HCT116 (cell line): ENCODE results near the gene MTMR12.

Source experiments
- CBX3 ChIP-seq: IDR thresholded peaks from 2 replicates; pipeline ENCODE4 v1.6.1; 2012; ENCODE audit warnings: low read depth
- CEBPB ChIP-seq: IDR thresholded peaks from 2 replicates; pipeline ENCODE4 v1.6.1; 2012; ENCODE audit warnings: low read depth
- EGR1 ChIP-seq: IDR thresholded peaks from 2 replicates; pipeline ENCODE4 v1.6.1; 2012; ENCODE audit warnings: low read depth
- ELF1 ChIP-seq: IDR thresholded peaks from 2 replicates; pipeline ENCODE4 v1.6.1; 2012; ENCODE audit warnings: low read depth, borderline replicate concordance
- EZH2 ChIP-seq: fragments of 200-600 bp; sonication (generic); IDR thresholded peaks from 2 replicates; pipeline ENCODE4 v1.6.1; 2017; ENCODE audit warnings: antibody characterized with exemption, mixed run types
- JUND ChIP-seq: IDR thresholded peaks from 2 replicates; pipeline ENCODE4 v1.6.1; 2012
- POLR2A ChIP-seq: IDR thresholded peaks from 2 replicates; pipeline ENCODE4 v1.7.0; 2011; ENCODE audit warnings: borderline replicate concordance; ENCODE audit not compliant: insufficient read depth, insufficient read length; ENCODE audit errors: extremely low read depth
- POLR2AphosphoS5 ChIP-seq: IDR thresholded peaks from 2 replicates; pipeline ENCODE4 v1.6.1; 2011; ENCODE audit warnings: mild to moderate bottlenecking, low read depth, low read length, moderate library complexity
- RAD21 ChIP-seq: IDR thresholded peaks from 2 replicates; pipeline ENCODE4 v1.6.1; 2012; ENCODE audit warnings: low read depth, mild to moderate bottlenecking
- SIN3A ChIP-seq: IDR thresholded peaks from 2 replicates; pipeline ENCODE4 v1.6.1; 2012; ENCODE audit warnings: low read depth
- YY1 ChIP-seq: IDR thresholded peaks from 2 replicates; pipeline ENCODE4 v1.6.1; 2011; ENCODE audit warnings: low read length, low read depth, moderate library complexity, mild to moderate bottlenecking; ENCODE audit not compliant: insufficient replicate concordance; ENCODE audit errors: extremely low read depth
- TF ChIP-seq, protein P1 (sequence below): IDR thresholded peaks from 2 replicates; pipeline ENCODE4 v1.6.1; 2012
- TF ChIP-seq, protein P2 (sequence below), 3 experiments: fragments of 200-600 bp in 1 of 3; sonication (generic) in 1 of 3; IDR thresholded peaks in 2 of 3; conservative IDR thresholded peaks in 1 of 3; 2 replicates each; pipeline ENCODE4 v1.5.1; 2012 to 2017; ENCODE audit warnings: low read depth in 2 of 3, low read length in 2 of 3, antibody characterized with exemption in 1 of 3, borderline replicate concordance in 1 of 3, control low read depth in 1 of 3, mild to moderate bottlenecking in 1 of 3, mixed read lengths in 1 of 3, mixed run types in 1 of 3, moderate library complexity in 1 of 3; ENCODE audit not compliant: insufficient read depth in 1 of 3
- TF ChIP-seq, protein P3 (sequence below): IDR thresholded peaks from 2 replicates; pipeline ENCODE4 v1.6.1; 2012

DNA sequence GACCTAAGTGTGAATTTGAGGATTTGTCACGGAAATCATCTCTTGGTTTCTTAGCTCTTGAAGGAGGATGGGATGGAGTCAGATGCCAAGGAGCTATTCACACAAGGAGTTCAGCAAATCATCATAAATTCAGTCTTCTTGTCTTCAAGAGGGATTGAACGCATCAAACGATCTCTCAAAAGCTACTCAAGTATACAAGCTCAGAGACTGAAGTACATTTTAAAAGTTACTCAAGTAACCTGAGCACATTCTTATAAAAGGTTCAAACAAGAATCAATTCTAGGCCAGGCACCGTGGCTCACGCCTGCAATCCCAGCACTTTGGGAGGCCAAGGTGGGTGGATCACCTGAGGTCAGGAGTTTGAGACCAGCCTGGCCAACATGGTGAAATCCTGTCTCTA, 117.5 kb downstream of the MTMR12 start:
- TF ChIP-seq, protein P1, sequence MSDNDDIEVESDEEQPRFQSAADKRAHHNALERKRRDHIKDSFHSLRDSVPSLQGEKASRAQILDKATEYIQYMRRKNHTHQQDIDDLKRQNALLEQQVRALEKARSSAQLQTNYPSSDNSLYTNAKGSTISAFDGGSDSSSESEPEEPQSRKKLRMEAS: no peak
- TF ChIP-seq YY1: no peak
- TF ChIP-seq, protein P2, sequence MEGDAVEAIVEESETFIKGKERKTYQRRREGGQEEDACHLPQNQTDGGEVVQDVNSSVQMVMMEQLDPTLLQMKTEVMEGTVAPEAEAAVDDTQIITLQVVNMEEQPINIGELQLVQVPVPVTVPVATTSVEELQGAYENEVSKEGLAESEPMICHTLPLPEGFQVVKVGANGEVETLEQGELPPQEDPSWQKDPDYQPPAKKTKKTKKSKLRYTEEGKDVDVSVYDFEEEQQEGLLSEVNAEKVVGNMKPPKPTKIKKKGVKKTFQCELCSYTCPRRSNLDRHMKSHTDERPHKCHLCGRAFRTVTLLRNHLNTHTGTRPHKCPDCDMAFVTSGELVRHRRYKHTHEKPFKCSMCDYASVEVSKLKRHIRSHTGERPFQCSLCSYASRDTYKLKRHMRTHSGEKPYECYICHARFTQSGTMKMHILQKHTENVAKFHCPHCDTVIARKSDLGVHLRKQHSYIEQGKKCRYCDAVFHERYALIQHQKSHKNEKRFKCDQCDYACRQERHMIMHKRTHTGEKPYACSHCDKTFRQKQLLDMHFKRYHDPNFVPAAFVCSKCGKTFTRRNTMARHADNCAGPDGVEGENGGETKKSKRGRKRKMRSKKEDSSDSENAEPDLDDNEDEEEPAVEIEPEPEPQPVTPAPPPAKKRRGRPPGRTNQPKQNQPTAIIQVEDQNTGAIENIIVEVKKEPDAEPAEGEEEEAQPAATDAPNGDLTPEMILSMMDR (IDR thresholded peaks at IDR 0.05 in 2 of 3, conservative IDR thresholded peaks at IDR 0.05 in 1 of 3; ENCODE audit: borderline replicate concordance in 1 of 3, insufficient read depth in 1 of 3, low read depth in 2 of 3, low read length in 2 of 3): no peak
- TF ChIP-seq EZH2: no peak
- no peak for TF ChIP-seq POLR2A
- TF ChIP-seq, protein P3, sequence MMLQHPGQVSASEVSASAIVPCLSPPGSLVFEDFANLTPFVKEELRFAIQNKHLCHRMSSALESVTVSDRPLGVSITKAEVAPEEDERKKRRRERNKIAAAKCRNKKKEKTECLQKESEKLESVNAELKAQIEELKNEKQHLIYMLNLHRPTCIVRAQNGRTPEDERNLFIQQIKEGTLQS: no peak
- TF ChIP-seq EGR1: no peak
- no peak for TF ChIP-seq POLR2AphosphoS5
- no peak for TF ChIP-seq RAD21
- no peak for TF ChIP-seq SIN3A
- no peak for TF ChIP-seq ELF1
- no peak for TF ChIP-seq CBX3
- TF ChIP-seq JUND: no peak
- no peak for TF ChIP-seq CEBPB
